HEK293 (cell line): Measurements from ENCODE around the gene MITF.

Source experiments
- CTCF ChIA-PET: fragments of 350-600 bp; formaldehyde crosslinking; extraction: SDS; loops from one replicate; lab custom pipeline; 2021; ENCODE audit warnings: antibody characterized with exemption; lab: Yijun Ruan, JAX
- POLR2A ChIA-PET: fragments of 300-600 bp; formaldehyde crosslinking; extraction: SDS; loops from one replicate; lab custom pipeline; 2020; ENCODE audit warnings: antibody characterized with exemption, inconsistent platforms; lab: Yijun Ruan, JAX
- H3K27ac ChIP-seq: fragments of 200-500 bp; sonication (Bioruptor generic); 2 replicates; pipeline ENCODE4 v1.5.1; 2014; ENCODE audit warnings: low read depth, low read length, control low read depth, inconsistent platforms; ENCODE audit errors: extremely low read depth
- H3K36me3 ChIP-seq, 2 experiments: fragments of 200-500 bp in 1 of 2; sonication (Bioruptor generic) in 1 of 2; 1 replicate in 1 of 2; 2 replicates in 1 of 2; pipeline ENCODE4 v1.5.1; 2014 to 2017; ENCODE audit warnings: inconsistent platforms in 2 of 2, low read length in 2 of 2; ENCODE audit not compliant: control insufficient read depth in 2 of 2, insufficient read depth in 1 of 2
- H3K4me1 ChIP-seq: fragments of 200-500 bp; sonication (Bioruptor generic); 2 replicates; pipeline ENCODE4 v1.5.1; 2014; ENCODE audit warnings: mild to moderate bottlenecking, low read length, inconsistent platforms; ENCODE audit not compliant: control insufficient read depth, insufficient read depth
- H3K4me3 ChIP-seq: 2 replicates; pipeline ENCODE4 v1.5.1; 2011; ENCODE audit warnings: low read depth, mild to moderate bottlenecking, control low read depth, low read length, moderate library complexity
- H3K9me3 ChIP-seq: fragments of 200-500 bp; sonication (Bioruptor generic); 2 replicates; pipeline ENCODE4 v1.5.1; 2014; ENCODE audit warnings: low read depth, low read length, inconsistent platforms; ENCODE audit not compliant: control insufficient read depth, insufficient read depth
- MYNN ChIP-seq: fragments of 450-650 bp; formaldehyde crosslinking; IDR thresholded peaks from 2 replicates; pipeline ENCODE4 v1.5.1; 2016; ENCODE audit warnings: missing biosample characterization, missing genetic modification characterization, borderline replicate concordance
- MZF1 ChIP-seq: fragments of 450-650 bp; formaldehyde crosslinking; IDR thresholded peaks from 2 replicates; pipeline ENCODE4 v1.5.1; 2017; ENCODE audit warnings: missing biosample characterization, missing genetic modification characterization, borderline replicate concordance
- PATZ1 ChIP-seq: fragments of 450-650 bp; formaldehyde crosslinking; IDR thresholded peaks from 2 replicates; pipeline ENCODE4 v1.5.1; 2016; ENCODE audit warnings: missing biosample characterization, missing genetic modification characterization
- PRDM6 ChIP-seq: fragments of 450-650 bp; formaldehyde crosslinking; IDR thresholded peaks from 2 replicates; pipeline ENCODE4 v1.5.1; 2017; ENCODE audit warnings: missing biosample characterization, missing genetic modification characterization
- SCRT2 ChIP-seq: fragments of 450-650 bp; formaldehyde crosslinking; IDR thresholded peaks from 2 replicates; pipeline ENCODE4 v1.5.1; 2016; ENCODE audit warnings: missing biosample characterization, missing genetic modification characterization
- SP7 ChIP-seq: fragments of 450-650 bp; formaldehyde crosslinking; IDR thresholded peaks from 2 replicates; pipeline ENCODE4 v1.5.1; 2016; ENCODE audit warnings: missing biosample characterization, missing genetic modification characterization
- ZFP3 ChIP-seq: fragments of 450-650 bp; formaldehyde crosslinking; IDR thresholded peaks from 2 replicates; pipeline ENCODE4 v1.5.1; 2016; ENCODE audit warnings: low read depth, missing biosample characterization, missing genetic modification characterization
- ZNF157 ChIP-seq: fragments of 450-650 bp; formaldehyde crosslinking; IDR thresholded peaks from 2 replicates; pipeline ENCODE4 v1.5.1; 2016; ENCODE audit warnings: missing biosample characterization, missing genetic modification characterization
- ZNF16 ChIP-seq: fragments of 450-650 bp; formaldehyde crosslinking; IDR thresholded peaks from 2 replicates; pipeline ENCODE4 v1.5.1; 2016; ENCODE audit warnings: low read depth, missing biosample characterization, missing genetic modification characterization
- ZNF202 ChIP-seq: fragments of 450-650 bp; formaldehyde crosslinking; IDR thresholded peaks from 2 replicates; pipeline ENCODE4 v1.5.1; 2016; ENCODE audit warnings: missing biosample characterization, missing genetic modification characterization, borderline replicate concordance
- ZNF221 ChIP-seq: fragments of 450-650 bp; formaldehyde crosslinking; IDR thresholded peaks from 2 replicates; pipeline ENCODE4 v1.5.1; 2017; ENCODE audit warnings: missing biosample characterization, missing genetic modification characterization, borderline replicate concordance
- ZNF23 ChIP-seq: fragments of 450-650 bp; formaldehyde crosslinking; IDR thresholded peaks from 2 replicates; pipeline ENCODE4 v1.5.1; 2016; ENCODE audit warnings: missing biosample characterization, missing genetic modification characterization, borderline replicate concordance
- ZNF248 ChIP-seq: fragments of 450-650 bp; formaldehyde crosslinking; IDR thresholded peaks from 2 replicates; pipeline ENCODE4 v1.5.1; 2017; ENCODE audit warnings: missing biosample characterization, missing genetic modification characterization
- ZNF335 ChIP-seq: fragments of 450-650 bp; formaldehyde crosslinking; conservative IDR thresholded peaks from 2 replicates; pipeline ENCODE4 v1.5.1; 2016; ENCODE audit warnings: missing biosample characterization, missing genetic modification characterization
- ZNF529 ChIP-seq: fragments of 450-650 bp; formaldehyde crosslinking; IDR thresholded peaks from 2 replicates; pipeline ENCODE4 v1.5.1; 2017; ENCODE audit warnings: missing genetic modification characterization, missing biosample characterization; ENCODE audit not compliant: insufficient replicate concordance
- ZNF621 ChIP-seq: fragments of 450-650 bp; formaldehyde crosslinking; IDR thresholded peaks from 2 replicates; pipeline ENCODE4 v1.5.1; 2017; ENCODE audit warnings: missing biosample characterization, missing genetic modification characterization
- ZNF645 ChIP-seq: fragments of 450-650 bp; formaldehyde crosslinking; IDR thresholded peaks from 2 replicates; pipeline ENCODE4; 2016; ENCODE audit warnings: missing biosample characterization, missing genetic modification characterization
- ZNF76 ChIP-seq: fragments of 450-650 bp; formaldehyde crosslinking; IDR thresholded peaks from 2 replicates; pipeline ENCODE4; 2016; ENCODE audit warnings: low read depth, missing biosample characterization, missing genetic modification characterization, borderline replicate concordance
- ZNF792 ChIP-seq: fragments of 450-650 bp; formaldehyde crosslinking; IDR thresholded peaks from 2 replicates; pipeline ENCODE4 v1.5.1; 2016; ENCODE audit warnings: missing biosample characterization, missing genetic modification characterization
- ZSCAN16 ChIP-seq: fragments of 450-650 bp; formaldehyde crosslinking; IDR thresholded peaks from 2 replicates; pipeline ENCODE4 v1.5.1; 2016; ENCODE audit warnings: missing biosample characterization, missing genetic modification characterization
- ZSCAN4 ChIP-seq: fragments of 450-650 bp; formaldehyde crosslinking; IDR thresholded peaks from 2 replicates; pipeline ENCODE4 v1.5.1; 2017; ENCODE audit warnings: missing biosample characterization, missing genetic modification characterization
- TF ChIP-seq, protein P1 (sequence below): fragments of 450-650 bp; formaldehyde crosslinking; IDR thresholded peaks from 2 replicates; pipeline ENCODE4 v1.5.1; 2016; ENCODE audit warnings: missing biosample characterization, missing genetic modification characterization
- TF ChIP-seq, protein P2 (sequence below): fragments of 450-650 bp; formaldehyde crosslinking; IDR thresholded peaks from 2 replicates; pipeline ENCODE4 v1.5.1; 2017; ENCODE audit warnings: missing biosample characterization, missing genetic modification characterization
- TF ChIP-seq, protein P3 (sequence below): fragments of 450-650 bp; formaldehyde crosslinking; IDR thresholded peaks from 2 replicates; pipeline ENCODE4 v1.5.1; 2016; ENCODE audit warnings: missing biosample characterization, missing genetic modification characterization

The MITF gene

GRCh38 chr3:69731080-69731479, 8.2 kb upstream of the MITF start:
- POLR2A ChIA-PET = no interaction called here
- Histone ChIP-seq H3K27ac (no peak overlapping the region), H3K4me3 (no peak overlapping the region), H3K36me3 (no peaks in the 10 kb centered on the region), H3K9me3 (no peaks in the 10 kb centered on the region), H3K4me1 (no peaks in the 10 kb centered on the region)
- TF ChIP-seq MZF1 = no peak
- no peak for TF ChIP-seq ZSCAN16 (tag by site-specific recombination)
- TF ChIP-seq ZNF16 = no peak
- TF ChIP-seq ZNF621 (tag by site-specific recombination) = no peak
- no peak for TF ChIP-seq ZNF529
- no peak for TF ChIP-seq ZNF335
- TF ChIP-seq, protein P1, sequence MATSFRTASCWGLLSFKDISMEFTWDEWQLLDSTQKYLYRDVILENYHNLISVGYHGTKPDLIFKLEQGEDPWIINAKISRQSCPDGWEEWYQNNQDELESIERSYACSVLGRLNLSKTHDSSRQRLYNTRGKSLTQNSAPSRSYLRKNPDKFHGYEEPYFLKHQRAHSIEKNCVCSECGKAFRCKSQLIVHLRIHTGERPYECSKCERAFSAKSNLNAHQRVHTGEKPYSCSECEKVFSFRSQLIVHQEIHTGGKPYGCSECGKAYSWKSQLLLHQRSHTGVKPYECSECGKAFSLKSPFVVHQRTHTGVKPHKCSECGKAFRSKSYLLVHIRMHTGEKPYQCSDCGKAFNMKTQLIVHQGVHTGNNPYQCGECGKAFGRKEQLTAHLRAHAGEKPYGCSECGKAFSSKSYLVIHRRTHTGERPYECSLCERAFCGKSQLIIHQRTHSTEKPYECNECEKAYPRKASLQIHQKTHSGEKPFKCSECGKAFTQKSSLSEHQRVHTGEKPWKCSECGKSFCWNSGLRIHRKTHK (tag by site-specific recombination) = no peak
- TF ChIP-seq ZNF221 = no peak
- no peak for TF ChIP-seq ZNF23 (tag by site-specific recombination)
- TF ChIP-seq SCRT2 = no peak
- CTCF ChIA-PET = interaction anchor here (2.3 kb wide), 1 partner anchor 39 kb away, joined by 9 read pairs; no protein-coding TSS in a partner anchor

DNA sequence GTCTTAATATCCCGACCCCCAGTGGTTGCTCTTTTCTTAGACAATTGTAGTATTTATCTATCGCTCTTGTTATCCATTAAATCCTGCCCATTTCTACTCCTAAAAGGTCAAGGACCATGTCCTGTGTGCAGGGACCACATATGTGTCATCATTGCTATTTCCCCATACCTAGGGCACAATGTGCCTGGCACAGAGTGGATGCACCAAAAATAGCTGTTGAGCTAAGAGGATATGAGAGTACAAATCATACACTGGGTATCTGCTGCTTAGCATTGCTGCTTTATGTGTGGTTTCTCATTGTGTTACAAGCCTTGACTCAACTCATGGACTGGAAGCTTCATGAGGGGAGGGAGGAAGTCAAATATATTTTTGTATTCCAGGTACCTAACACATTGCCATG, 3.4 kb upstream of the MITF start:
- Histone ChIP-seq H3K36me3 (no peaks in the 10 kb centered on the region), H3K9me3 (no peaks in the 10 kb centered on the region), H3K27ac (no peak overlapping the region), H3K4me1 (no peaks in the 10 kb centered on the region), H3K4me3 (no peak overlapping the region)
- ChIA-PET POLR2A (no interaction called here), CTCF (interaction anchor here (0.7 to 1.1 kb wide), 2 partner anchors 55 to 355 kb away, joined by 5 read pairs; no protein-coding TSS in a partner anchor)
- no peak for TF ChIP-seq ZNF202 (tag by site-specific recombination)
- TF ChIP-seq ZNF792 (tag by site-specific recombination) = no peak
- no peak for TF ChIP-seq ZFP3 (tag by site-specific recombination)
- TF ChIP-seq SP7 (tag by site-specific recombination) = no peak
- TF ChIP-seq ZNF248 (tag by site-specific recombination) = no peak
- TF ChIP-seq PRDM6 = no peak
- TF ChIP-seq ZSCAN4 (tag by site-specific recombination) = no peak
- no peak for TF ChIP-seq ZNF76 (tag by site-specific recombination)
- TF ChIP-seq, protein P2, sequence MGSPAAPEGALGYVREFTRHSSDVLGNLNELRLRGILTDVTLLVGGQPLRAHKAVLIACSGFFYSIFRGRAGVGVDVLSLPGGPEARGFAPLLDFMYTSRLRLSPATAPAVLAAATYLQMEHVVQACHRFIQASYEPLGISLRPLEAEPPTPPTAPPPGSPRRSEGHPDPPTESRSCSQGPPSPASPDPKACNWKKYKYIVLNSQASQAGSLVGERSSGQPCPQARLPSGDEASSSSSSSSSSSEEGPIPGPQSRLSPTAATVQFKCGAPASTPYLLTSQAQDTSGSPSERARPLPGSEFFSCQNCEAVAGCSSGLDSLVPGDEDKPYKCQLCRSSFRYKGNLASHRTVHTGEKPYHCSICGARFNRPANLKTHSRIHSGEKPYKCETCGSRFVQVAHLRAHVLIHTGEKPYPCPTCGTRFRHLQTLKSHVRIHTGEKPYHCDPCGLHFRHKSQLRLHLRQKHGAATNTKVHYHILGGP (tag by site-specific recombination) = no peak
- TF ChIP-seq PATZ1 (tag by site-specific recombination) = no peak
- TF ChIP-seq, protein P3, sequence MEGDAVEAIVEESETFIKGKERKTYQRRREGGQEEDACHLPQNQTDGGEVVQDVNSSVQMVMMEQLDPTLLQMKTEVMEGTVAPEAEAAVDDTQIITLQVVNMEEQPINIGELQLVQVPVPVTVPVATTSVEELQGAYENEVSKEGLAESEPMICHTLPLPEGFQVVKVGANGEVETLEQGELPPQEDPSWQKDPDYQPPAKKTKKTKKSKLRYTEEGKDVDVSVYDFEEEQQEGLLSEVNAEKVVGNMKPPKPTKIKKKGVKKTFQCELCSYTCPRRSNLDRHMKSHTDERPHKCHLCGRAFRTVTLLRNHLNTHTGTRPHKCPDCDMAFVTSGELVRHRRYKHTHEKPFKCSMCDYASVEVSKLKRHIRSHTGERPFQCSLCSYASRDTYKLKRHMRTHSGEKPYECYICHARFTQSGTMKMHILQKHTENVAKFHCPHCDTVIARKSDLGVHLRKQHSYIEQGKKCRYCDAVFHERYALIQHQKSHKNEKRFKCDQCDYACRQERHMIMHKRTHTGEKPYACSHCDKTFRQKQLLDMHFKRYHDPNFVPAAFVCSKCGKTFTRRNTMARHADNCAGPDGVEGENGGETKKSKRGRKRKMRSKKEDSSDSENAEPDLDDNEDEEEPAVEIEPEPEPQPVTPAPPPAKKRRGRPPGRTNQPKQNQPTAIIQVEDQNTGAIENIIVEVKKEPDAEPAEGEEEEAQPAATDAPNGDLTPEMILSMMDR (tag by site-specific recombination) = no peak
- TF ChIP-seq ZNF157 = no peak
- TF ChIP-seq MYNN = no peak
- no peak for TF ChIP-seq ZNF645 (tag by site-specific recombination)
